Subcutaneous adipose tissue (tissue), 4 donors: Measurements from ENCODE around the gene CTDP1. TPM values are rescaled to one million over a fixed set of nuclear protein-coding genes. Genes with fewer than 3 reads are reported as not detected.

ENCODE experiments used
- total RNA-seq, 4 donors: library from RNA; depleted of rRNA; stranded (reverse); fragments of >200 nt; gene quantifications; one replicate each; pipeline ENCODE4 v1.1.0, GENCODE V29; 2016
- TF ChIP-seq, protein P1 (sequence below): fragments of 450-650 bp; IDR thresholded peaks from one replicate; pipeline ENCODE4 v1.5.1; 2016; ENCODE audit warnings: low read depth, mild to moderate bottlenecking, control low read depth, antibody characterized with exemption, moderate library complexity

The CTDP1 gene
- total RNA-seq, 4 donors from 2014 or later: 11.3 to 19.2 (median 16.2) TPM

DNA sequence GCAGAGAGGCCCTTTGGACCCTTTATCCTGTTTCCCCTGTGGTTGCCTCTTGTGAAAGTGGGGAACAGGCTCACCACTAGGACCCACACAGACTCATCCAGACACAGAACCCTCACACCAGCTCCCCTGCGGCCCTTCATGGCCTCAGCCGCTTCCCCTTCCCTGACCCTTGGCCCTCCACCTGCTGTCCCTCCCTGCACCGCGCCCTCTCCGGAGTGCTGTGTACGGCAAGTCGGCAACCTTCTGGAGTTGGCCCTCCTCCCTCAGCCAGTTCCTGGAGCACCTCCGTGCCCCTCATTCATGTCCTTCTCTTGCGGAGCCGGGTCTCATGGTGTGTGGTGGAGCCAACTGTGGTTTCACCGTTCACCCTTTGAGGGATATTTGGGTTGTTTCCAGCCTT lies 44.0 kb downstream of the CTDP1 start:
- TF ChIP-seq, protein P1, sequence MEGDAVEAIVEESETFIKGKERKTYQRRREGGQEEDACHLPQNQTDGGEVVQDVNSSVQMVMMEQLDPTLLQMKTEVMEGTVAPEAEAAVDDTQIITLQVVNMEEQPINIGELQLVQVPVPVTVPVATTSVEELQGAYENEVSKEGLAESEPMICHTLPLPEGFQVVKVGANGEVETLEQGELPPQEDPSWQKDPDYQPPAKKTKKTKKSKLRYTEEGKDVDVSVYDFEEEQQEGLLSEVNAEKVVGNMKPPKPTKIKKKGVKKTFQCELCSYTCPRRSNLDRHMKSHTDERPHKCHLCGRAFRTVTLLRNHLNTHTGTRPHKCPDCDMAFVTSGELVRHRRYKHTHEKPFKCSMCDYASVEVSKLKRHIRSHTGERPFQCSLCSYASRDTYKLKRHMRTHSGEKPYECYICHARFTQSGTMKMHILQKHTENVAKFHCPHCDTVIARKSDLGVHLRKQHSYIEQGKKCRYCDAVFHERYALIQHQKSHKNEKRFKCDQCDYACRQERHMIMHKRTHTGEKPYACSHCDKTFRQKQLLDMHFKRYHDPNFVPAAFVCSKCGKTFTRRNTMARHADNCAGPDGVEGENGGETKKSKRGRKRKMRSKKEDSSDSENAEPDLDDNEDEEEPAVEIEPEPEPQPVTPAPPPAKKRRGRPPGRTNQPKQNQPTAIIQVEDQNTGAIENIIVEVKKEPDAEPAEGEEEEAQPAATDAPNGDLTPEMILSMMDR: no peak

DNA sequence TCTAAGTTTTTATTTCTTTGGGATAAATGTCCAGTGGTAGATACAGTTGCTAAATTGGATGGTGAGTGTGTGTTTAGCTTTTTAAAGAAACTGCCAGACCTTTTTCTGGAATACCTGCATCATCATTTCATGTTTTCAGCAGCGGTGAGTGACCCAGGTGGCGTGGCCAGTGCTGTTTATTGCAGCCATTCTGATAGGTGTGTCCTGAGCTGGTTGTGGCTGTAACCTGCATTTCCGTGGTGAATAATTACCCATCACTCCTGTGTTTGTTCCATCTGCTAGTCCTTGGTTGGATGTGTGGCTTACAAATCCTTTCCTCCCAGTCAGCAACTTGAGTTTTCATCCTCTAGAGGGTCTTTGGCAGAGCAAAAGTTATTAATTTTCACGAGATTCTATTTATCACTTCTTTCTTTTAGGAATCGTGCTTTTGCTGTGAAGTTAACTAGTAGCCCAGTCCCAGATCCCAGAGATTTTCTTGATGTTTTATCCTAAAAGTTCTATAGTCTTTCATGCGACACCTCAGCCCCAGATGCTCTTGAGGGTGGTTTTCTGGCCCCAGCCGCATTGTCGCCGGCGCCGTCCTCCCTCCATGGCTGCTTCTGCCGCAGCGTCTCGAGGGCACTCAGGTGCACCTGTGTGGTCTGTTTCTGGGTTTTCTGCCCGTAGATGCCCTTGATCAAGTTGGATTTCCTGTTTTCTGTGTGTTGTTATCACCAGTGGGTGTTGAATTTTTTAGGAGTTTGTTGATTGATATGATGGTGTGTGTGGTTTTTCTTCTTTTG lies 44.9 kb downstream of the CTDP1 start:
- TF ChIP-seq, protein P1: no peak

DNA sequence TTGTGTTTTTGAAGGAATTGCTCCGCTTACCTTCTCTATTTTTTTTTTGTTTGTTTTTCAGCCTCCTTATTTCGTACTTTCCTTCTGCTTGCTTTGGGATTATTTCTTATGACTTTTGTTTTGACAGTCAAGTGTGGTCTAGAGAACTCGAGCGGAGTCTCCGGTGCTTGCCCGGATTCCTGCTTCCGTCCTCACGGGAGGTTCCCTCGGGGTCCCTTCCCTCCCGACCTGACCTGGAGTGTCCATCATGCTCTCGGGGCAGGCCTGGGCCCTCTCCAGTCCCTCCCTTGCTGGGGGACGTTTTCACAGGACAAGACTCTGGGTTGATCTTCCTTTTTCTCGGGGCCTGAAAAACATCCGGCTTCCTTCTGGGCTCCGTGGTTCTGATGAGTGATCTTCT lies 45.9 kb downstream of the CTDP1 start:
- TF ChIP-seq, protein P1: no peak

DNA sequence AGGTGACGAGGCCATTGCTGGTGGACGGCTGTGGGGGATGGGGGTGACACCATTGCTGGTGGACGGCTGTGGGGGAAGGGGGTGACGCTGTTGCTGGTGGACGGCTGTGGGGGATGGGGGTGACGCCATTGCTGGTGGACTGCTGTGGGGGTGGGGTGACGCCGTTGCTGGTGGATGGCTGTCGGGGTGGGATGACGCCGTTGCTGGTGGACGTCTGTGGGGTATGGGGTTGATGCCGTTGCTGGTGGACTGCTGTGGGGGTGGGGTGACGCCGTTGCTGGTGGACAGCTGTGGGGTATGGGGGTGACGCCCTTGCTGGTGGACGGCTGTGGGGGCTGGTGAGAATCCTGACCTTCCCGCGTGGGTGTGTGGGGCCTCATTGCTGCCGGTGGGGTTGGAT lies 47.1 kb downstream of the CTDP1 start:
- TF ChIP-seq, protein P1: no peak

DNA sequence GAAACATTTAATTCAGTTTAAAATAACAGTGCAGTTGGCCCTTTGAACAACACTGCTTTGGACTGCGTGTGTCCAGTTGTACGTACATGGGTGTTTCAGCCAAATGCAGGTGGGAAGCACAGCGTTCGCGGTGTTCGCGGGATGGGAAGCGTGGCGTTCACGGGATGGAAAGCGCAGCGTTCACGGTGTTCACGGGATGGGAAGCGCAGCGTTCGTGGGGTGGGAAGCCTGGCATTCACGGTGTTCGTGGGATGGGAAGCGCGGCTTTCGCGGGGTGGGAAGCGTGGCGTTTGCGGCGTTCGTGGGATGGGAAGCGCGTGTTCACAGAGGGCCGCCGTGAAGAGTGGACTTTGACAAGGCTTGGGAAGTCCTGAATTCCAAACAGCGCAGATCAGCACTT lies 47.6 kb downstream of the CTDP1 start:
- TF ChIP-seq, protein P1: no peak

DNA sequence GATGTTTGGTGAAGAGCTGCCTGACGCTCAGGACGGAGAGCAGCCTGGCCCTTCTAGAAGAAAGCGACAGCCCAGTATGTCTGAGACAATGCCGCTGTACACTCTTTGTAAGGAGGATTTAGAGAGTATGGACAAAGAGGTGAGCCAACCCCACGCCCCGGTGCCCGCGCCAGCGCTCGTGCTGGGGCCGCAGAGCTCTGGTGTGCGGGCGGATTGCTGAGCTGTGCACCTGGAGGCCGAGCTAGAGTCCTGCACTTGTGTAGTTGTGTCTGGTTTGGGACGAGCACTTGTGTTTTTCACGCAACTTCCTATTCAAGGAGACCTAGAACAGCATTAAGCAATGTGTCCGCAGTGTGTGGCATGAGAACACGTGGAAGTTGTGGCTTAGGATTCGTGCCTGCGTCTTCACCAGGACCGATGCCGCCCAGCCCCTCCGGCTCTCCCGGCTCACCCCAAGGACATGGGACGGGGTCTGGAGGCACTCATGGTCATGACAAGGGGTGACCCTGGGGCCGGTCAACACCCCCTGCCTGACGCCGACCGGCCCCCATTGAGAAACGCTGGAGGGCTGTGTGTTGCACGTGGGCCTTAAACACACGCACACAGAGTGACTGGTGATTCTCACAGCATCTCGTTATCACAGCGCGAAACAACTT lies 49.5 kb downstream of the CTDP1 start:
- TF ChIP-seq, protein P1: no peak

DNA sequence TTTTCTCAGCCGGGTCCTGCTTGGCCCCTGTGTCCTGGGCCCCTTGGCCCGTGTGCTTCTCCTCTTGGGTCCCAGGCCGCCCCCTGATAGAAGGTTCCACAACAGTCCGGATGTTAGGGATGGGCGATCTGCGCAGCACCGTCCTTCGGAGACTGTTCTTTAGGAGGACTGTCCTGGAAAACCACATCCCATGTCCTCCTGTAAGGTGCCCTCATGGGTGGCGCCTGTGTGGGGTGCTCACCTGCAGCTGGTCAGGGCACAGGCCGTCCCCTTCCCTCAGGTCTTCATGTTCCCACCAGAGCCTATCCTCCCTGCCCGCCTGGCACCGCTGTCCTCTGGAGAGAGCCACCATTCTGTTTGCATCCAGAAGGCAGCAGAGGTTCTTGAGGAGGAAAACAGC lies 50.0 kb downstream of the CTDP1 start:
- TF ChIP-seq, protein P1: no peak
